ENCODE measurements around the gene FIGNL2. TPM values are rescaled to one million over a fixed set of nuclear protein-coding genes. Genes with fewer than 3 reads are reported as not detected.

FIGNL2 gene
- total and polyA plus RNA-seq, 11 donors: 0.13 to 0.93 (median 0.35) TPM

DNA sequence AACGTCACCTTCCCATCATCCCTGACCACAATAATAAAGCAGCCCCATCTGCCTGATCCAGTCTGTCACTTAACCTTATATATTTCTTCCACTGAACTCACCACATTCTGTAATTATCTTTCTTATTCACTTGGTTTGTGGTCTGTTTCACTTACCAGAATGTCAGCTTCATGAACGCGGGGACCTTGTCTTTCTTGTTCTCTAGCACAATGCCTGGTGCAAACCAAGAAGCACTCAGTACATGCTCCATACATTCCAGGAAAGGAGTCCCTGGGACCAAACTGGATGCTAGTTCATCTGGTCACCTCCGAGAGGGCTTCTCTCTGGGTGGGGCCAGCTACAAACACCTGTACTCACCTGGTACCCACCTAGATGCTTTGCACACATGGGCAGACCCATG is 22.0 kb upstream of the FIGNL2 start:
- H3K36me3 ChIP-seq: no peaks in the 10 kb centered on the region
- H3K4me3 ChIP-seq: no peak overlapping the region
- 80 to 91% (median 81%) methylated on average over 4 of the region's 4 CpGs for WGBS, 4 donors
- H3K4me1 ChIP-seq: peaks cover 0 to 32% (median 10%) of the 10 kb centered on the region in 12 donors
- H3K27me3 ChIP-seq: peaks cover 0 to 18% (median 8%) of the 10 kb centered on the region in 9 donors
- no peaks in the 10 kb centered on the region for H3K9me3 ChIP-seq
- DNase-seq (no peak), ATAC-seq (no peak)
- no peak overlapping the region for H3K27ac ChIP-seq
- TF ChIP-seq, protein P1, sequence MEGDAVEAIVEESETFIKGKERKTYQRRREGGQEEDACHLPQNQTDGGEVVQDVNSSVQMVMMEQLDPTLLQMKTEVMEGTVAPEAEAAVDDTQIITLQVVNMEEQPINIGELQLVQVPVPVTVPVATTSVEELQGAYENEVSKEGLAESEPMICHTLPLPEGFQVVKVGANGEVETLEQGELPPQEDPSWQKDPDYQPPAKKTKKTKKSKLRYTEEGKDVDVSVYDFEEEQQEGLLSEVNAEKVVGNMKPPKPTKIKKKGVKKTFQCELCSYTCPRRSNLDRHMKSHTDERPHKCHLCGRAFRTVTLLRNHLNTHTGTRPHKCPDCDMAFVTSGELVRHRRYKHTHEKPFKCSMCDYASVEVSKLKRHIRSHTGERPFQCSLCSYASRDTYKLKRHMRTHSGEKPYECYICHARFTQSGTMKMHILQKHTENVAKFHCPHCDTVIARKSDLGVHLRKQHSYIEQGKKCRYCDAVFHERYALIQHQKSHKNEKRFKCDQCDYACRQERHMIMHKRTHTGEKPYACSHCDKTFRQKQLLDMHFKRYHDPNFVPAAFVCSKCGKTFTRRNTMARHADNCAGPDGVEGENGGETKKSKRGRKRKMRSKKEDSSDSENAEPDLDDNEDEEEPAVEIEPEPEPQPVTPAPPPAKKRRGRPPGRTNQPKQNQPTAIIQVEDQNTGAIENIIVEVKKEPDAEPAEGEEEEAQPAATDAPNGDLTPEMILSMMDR (IDR thresholded peaks at IDR 0.05): no peak
- no peak for TF ChIP-seq POLR2A (IDR thresholded peaks at IDR 0.05)
- intact Hi-C loops (cut with DNase I): loop anchor here in 7 of 10 donors (2.0 to 10.0 kb wide), 11 partner anchors 20 to 448 kb away; partner anchors contain the start of gene SLC4A8 (in 3 of the 7)

DNA sequence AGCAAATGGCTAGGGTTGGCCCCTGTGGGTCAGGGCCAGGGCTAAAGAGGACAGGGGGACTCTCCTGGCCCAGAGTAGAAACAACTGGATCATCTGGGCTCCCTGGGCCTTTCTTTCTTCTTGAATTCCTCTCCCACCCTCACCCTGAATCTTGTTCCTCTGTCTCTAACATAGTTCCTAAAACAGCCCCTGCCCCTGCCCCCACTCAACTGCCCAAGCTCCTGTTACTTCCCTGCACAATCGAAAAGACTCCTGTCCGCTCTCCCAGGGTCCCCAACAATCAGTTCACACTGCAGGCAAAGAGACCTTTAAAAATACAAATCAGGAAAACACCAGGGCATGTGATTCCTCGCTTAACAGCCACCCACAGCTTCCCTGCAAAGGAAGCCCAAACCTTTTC is 21.4 kb upstream of the FIGNL2 start:
- DNase-seq: peak in 2 of 5 donors; percentile 19 to 42
- 59 to 86% (median 76%) methylated on average over 3 of the region's 3 CpGs for WGBS, 4 donors
- TF ChIP-seq POLR2A (IDR thresholded peaks at IDR 0.05): no peak
- H3K27me3 ChIP-seq: peaks cover 0 to 22% (median 8%) of the 10 kb centered on the region in 9 donors
- H3K4me3 ChIP-seq: peak overlapping the region in 1 of 12 donors; percentile 59
- no peak overlapping the region for H3K27ac ChIP-seq
- H3K9me3 ChIP-seq: no peaks in the 10 kb centered on the region
- intact Hi-C loops (cut with DNase I): loop anchor here in 7 of 10 donors (2.0 to 10.0 kb wide), 11 partner anchors 19 to 448 kb away; partner anchors contain the start of gene SLC4A8 (in 3 of the 7)
- ATAC-seq: no peak
- H3K36me3 ChIP-seq: no peaks in the 10 kb centered on the region
- H3K4me1 ChIP-seq: peaks cover 0 to 32% (median 10%) of the 10 kb centered on the region in 12 donors

DNA sequence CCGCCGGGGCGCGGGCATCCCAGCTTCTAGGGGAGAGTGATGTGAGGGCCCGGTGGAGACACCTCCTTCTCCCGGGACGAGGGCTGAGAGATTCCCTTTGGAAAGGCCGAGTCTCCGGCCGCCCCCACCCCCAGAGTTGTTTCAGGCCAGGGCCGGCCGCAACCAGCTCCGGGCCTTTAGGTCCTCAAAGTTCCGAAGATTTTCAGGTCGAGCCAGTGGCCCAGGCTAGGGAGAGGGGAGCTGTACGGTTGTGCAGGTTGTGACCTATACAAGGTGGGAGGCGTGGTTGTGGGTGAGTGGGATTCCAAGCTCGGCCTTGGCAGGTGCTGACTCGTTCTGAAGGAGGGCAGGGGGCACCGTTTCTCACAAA is 21.0 kb upstream of the FIGNL2 start:
- intact Hi-C loops (cut with DNase I): no loop called here
- Histone ChIP-seq H3K4me1 (peaks cover 0 to 34% (median 12%) of the 10 kb centered on the region in 12 donors), H3K9me3 (no peaks in the 10 kb centered on the region), H3K36me3 (no peaks in the 10 kb centered on the region), H3K27ac (peak overlapping the region in 1 of 12 donors; percentile 31), H3K4me3 (peak overlapping the region; percentile 29 to 64 (median 54)), H3K27me3 (peaks cover 0 to 26% (median 8%) of the 10 kb centered on the region in 9 donors)
- DNase-seq (peak in 2 of 5 donors; percentile 26 to 58), ATAC-seq (peak in 1 of 4 donors; percentile 17)
- 27 to 54% (median 37%) methylated on average over 13 to 20 of the region's 20 CpGs for WGBS, 4 donors
- TF ChIP-seq POLR2A (IDR thresholded peaks at IDR 0.05): no peak
- TF ChIP-seq, protein P1 (IDR thresholded peaks at IDR 0.05): no peak

DNA sequence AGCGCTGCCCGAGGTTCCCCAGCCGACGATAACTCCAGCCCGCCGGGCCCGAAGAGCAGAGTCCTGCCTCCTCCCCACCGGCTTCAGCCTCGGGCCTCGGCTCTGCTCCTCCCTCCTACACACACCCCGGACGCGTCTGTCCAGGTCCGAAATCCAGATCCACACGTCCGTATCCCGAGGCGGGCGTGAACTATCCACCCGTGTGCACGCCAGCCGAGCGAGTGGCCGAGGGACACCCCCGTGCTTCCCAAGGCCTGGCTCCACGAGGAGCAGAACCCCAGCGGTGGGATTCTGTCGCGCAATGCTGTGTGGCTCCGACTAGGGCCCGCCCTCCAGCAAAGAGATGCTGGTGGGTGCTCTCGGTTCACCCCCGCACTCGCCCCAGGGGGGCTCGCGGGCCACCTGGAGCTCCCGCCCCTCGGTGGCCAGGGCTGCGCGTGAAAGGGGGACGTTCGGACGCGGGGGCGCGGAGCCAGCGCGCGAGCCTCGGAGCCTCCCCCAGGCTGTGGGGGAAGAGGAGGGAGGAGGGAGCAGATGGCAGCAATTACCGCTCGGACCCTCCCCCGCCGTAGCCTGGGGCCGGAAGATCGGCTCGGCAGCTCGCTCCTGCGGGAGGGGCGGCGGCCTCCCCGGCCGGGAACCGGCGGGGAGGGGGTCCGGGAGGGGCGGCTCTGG is 20.4 kb upstream of the FIGNL2 start:
- TF ChIP-seq POLR2A (IDR thresholded peaks at IDR 0.05): no peak
- TF ChIP-seq, protein P1 (IDR thresholded peaks at IDR 0.05): no peak
- Histone ChIP-seq H3K4me3 (peak overlapping the region; percentile 29 to 64 (median 54)), H3K9me3 (no peaks in the 10 kb centered on the region), H3K4me1 (peaks cover 0 to 40% (median 16%) of the 10 kb centered on the region in 12 donors), H3K27ac (peak overlapping the region in 2 of 12 donors; percentile 31 to 34), H3K27me3 (peaks cover 0 to 32% (median 8%) of the 10 kb centered on the region in 9 donors), H3K36me3 (no peaks in the 10 kb centered on the region)
- intact Hi-C loops (cut with DNase I): no loop called here
- ATAC-seq (peak in 3 of 4 donors; percentile 28 to 45 (median 29)), DNase-seq (peak in 2 of 5 donors; percentile 29 to 58)
- 5 to 7% (median 6%) methylated on average over 44 to 67 of the region's 67 CpGs for WGBS, 4 donors
